ACC112 (cell line): ENCODE measurements around the gene POC1A.
"Not testable (repeated sequence)": the region's sequence is repeated elsewhere in the genome, so short reads cannot be mapped to it uniquely, and the experiment has no call there.

Experiments used
- H2AFZ ChIP-seq: fragments of 200-600 bp; sonication (generic); one replicate; pipeline ENCODE4 v1.6.0; 2017; ENCODE audit warnings: antibody characterized with exemption, low read length; ENCODE audit not compliant: unreplicated experiment
- H3K27ac ChIP-seq: fragments of 200-600 bp; sonication (generic); 2 replicates; pipeline ENCODE4 v1.5.1; 2014; ENCODE audit warnings: low read depth, mild to moderate bottlenecking, antibody characterized with exemption, low read length, moderate library complexity
- H3K27me3 ChIP-seq: fragments of 200-600 bp; sonication (generic); 2 replicates; pipeline ENCODE4 v1.6.1; 2014; ENCODE audit warnings: mild to moderate bottlenecking, antibody characterized with exemption, low read length, moderate library complexity, mixed read lengths; ENCODE audit not compliant: insufficient read depth
- H3K36me3 ChIP-seq: fragments of 200-600 bp; sonication (generic); 2 replicates; pipeline ENCODE4 v1.6.1; 2016; ENCODE audit warnings: mild to moderate bottlenecking, antibody characterized with exemption, low read length, moderate library complexity, mixed read lengths; ENCODE audit not compliant: insufficient read depth
- H3K4me1 ChIP-seq: fragments of 200-600 bp; sonication (generic); one replicate; pipeline ENCODE4 v1.6.1; 2016; ENCODE audit warnings: low read length, mixed read lengths; ENCODE audit not compliant: insufficient read depth, unreplicated experiment, control insufficient read depth
- H3K4me3 ChIP-seq: fragments of 200-600 bp; sonication (generic); 2 replicates; pipeline ENCODE4 v1.5.1; 2014; ENCODE audit warnings: mild to moderate bottlenecking, low read depth, low read length
- H3K79me2 ChIP-seq: fragments of 200-600 bp; sonication (generic); one replicate; pipeline ENCODE4 v1.6.0; 2016; ENCODE audit warnings: low read length; ENCODE audit not compliant: control insufficient read depth, unreplicated experiment, insufficient read depth

POC1A gene

GRCh38 chr3:52183786-52184445 lies 29.7 kb upstream of the POC1A start:
- Histone ChIP-seq H3K4me3 (no peak overlapping the region), H3K27ac (no peak overlapping the region), H3K4me1 (peaks cover 5% of the 10 kb centered on the region), H3K27me3 (no peaks in the 10 kb centered on the region), H3K36me3 (no peaks in the 10 kb centered on the region), H3K79me2 (no peaks in the 10 kb centered on the region), H2AFZ (no peak overlapping the region)

DNA sequence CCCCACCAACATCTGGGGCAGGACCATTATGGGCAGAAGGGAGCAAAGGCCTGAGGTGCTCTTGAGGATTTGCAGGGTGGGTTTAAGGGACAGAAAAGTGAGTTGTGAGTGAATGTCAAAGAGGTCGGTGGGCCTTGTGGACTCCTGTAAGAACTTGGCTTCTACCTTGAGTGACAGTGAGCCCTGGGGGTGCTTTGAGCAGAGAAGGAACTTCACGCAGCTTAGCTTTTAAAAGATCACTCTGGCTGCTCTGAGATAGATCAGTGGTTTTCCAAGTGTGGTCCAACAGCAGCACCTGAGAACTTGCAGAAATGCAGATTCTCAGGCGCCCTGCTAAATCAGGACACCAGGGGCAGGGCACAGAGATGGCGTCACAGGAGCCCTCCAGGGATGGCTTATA lies 28.5 kb upstream of the POC1A start:
- Histone ChIP-seq H3K36me3 (no peaks in the 10 kb centered on the region), H3K4me3 (no peak overlapping the region), H2AFZ (no peak overlapping the region), H3K79me2 (no peaks in the 10 kb centered on the region), H3K4me1 (peaks cover 5% of the 10 kb centered on the region), H3K27me3 (no peaks in the 10 kb centered on the region), H3K27ac (no peak overlapping the region)

- Histone ChIP-seq H3K36me3 (no peaks in the 10 kb centered on the region), H3K27ac (no peak overlapping the region), H3K79me2 (no peaks in the 10 kb centered on the region), H3K4me3 (no peak overlapping the region), H3K4me1 (peaks cover 5% of the 10 kb centered on the region), H2AFZ (no peak overlapping the region), H3K27me3 (no peaks in the 10 kb centered on the region)
Measured at GRCh38 chr3:52182196-52182595, 28.0 kb upstream of the POC1A start.

DNA sequence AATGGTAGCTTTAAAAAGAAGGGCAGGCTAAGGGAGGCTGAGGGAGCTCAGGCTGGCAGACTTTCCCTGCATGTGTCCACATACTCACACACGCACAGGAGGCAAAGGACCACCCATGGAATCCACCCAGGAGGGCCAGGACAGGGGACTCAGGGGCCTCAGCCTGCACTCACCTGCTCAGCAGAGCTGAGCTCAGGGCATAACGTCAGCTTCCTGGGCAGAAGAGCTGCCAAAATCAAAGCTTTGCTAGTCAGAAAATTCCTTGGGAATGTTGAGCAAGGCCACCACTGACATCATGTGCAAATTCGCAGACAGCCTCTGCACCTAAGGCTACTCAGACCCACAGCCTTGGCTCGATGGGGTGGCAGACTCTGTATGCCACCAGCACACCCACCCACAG lies 27.3 kb upstream of the POC1A start:
- Histone ChIP-seq H3K27ac (no peak overlapping the region), H2AFZ (no peak overlapping the region), H3K4me1 (peaks cover 5% of the 10 kb centered on the region), H3K4me3 (no peak overlapping the region), H3K79me2 (no peaks in the 10 kb centered on the region), H3K36me3 (no peaks in the 10 kb centered on the region), H3K27me3 (no peaks in the 10 kb centered on the region)

DNA sequence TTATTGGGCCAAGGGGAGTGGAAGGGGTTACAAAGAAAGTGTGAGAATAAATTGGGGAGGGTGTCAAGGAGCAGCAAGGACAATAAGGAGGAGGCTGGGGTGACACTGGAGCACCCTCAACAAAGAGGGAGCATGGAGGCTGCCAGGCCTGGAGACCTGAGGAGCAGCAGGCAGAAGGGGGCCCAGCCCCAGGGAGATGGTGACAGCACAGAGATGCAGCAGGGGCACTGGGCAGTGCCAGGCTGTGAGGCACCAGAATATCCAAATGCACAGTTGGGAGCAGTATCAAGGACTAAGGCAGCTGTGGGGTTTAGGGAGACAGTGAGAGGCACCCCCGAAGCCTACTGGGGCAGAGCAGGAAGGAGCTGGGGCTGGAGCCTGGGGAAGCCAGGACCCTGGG lies 24.3 kb upstream of the POC1A start:
- Histone ChIP-seq H3K79me2 (no peaks in the 10 kb centered on the region), H3K27me3 (no peaks in the 10 kb centered on the region), H2AFZ (no peak overlapping the region), H3K4me1 (peaks cover 15% of the 10 kb centered on the region), H3K36me3 (no peaks in the 10 kb centered on the region), H3K4me3 (no peak overlapping the region), H3K27ac (no peak overlapping the region)

GRCh38 chr3:52178126-52178525 lies 23.9 kb upstream of the POC1A start:
- H3K36me3 ChIP-seq, H3K4me3 ChIP-seq, H3K27ac ChIP-seq, H3K27me3 ChIP-seq, H2AFZ ChIP-seq, H3K79me2 ChIP-seq: not testable (repeated sequence)
- peaks cover 15% of the 10 kb centered on the region for H3K4me1 ChIP-seq

- Histone ChIP-seq H3K4me1 (peaks cover 15% of the 10 kb centered on the region), H3K27ac (no peak overlapping the region), H3K4me3 (no peak overlapping the region)
Measured at GRCh38 chr3:52177701-52178042, 23.4 kb upstream of the POC1A start.

DNA sequence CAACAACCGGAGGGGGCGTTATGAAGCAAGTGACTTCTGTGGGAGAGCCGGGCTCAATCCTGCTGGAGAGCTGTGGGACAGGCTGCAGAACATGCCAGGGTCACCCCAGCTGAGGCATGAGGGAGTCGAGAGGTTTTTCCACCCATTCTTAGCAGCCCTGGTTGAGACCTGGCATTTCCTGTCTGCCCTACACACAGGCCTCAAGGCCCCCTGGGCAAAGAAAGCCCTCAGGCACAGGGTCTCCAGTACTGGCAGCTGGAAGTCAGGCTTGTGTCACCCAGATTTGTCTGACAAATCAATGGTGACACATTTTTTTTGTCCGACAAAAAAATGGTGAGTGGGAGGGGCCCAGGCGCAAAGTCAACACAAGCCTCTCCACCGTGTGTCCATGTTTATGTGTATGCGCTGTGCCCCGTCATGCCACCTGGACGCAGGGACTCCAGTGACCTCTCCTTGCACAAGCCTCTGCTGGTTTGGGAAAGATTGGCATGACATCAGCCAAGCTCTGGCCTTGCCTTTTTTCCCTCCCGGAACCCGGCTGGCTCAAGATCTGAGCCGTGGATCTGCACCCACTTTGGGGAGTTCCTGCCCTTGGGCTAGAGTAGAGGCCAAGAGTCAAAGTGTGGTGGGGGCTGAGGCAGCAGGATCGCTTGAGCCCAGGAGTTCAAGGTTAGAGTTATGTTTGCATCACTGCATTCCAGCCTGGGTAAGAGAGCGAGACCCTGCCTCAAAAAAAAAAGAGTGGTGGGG lies 22.9 kb upstream of the POC1A start:
- H3K27me3 ChIP-seq: no peaks in the 10 kb centered on the region
- H3K27ac ChIP-seq: no peak overlapping the region
- peaks cover 16% of the 10 kb centered on the region for H3K4me1 ChIP-seq
- H2AFZ ChIP-seq: no peak overlapping the region
- H3K4me3 ChIP-seq: no peak overlapping the region
- H3K36me3 ChIP-seq: no peaks in the 10 kb centered on the region
- H3K79me2 ChIP-seq: no peaks in the 10 kb centered on the region

More at GRCh38 chr3:52177701-52178042, 23.4 kb upstream of the POC1A start:
- Histone ChIP-seq H3K36me3 (no peaks in the 10 kb centered on the region), H3K79me2 (no peaks in the 10 kb centered on the region), H2AFZ (no peak overlapping the region), H3K27me3 (no peaks in the 10 kb centered on the region)

DNA sequence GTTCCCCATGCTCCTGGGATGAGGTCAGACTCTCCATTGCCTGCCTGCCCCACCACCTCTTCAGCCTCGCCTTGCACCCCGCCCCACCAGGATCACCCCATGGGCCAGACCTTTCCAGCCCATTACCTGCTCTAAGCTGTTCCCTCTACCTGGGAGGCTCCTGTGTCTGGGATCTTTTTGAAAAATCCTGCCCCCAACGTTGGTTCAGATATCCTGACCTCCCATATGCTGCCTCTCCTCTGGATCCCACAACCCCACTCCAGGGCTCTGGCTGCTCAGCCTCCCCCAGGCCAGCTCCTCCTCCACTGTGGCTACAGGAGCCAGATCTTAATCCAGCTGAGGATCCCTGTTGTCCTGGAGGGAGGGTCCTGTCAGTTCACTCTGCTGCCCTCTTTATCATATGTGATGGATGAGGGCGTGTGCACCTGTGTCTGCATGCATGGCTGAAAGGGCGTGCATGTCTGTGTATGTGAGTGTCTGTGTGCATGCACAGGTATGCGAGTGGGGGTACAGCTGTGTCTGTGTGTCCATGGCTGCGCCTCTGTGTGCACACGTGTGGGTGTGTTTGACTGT lies 22.0 kb upstream of the POC1A start:
- no peak overlapping the region for H3K4me3 ChIP-seq
- H3K27ac ChIP-seq: no peak overlapping the region
- H3K79me2 ChIP-seq: no peaks in the 10 kb centered on the region
- H3K36me3 ChIP-seq: no peaks in the 10 kb centered on the region
- peaks cover 18% of the 10 kb centered on the region for H3K4me1 ChIP-seq
- no peak overlapping the region for H2AFZ ChIP-seq
- no peaks in the 10 kb centered on the region for H3K27me3 ChIP-seq

DNA sequence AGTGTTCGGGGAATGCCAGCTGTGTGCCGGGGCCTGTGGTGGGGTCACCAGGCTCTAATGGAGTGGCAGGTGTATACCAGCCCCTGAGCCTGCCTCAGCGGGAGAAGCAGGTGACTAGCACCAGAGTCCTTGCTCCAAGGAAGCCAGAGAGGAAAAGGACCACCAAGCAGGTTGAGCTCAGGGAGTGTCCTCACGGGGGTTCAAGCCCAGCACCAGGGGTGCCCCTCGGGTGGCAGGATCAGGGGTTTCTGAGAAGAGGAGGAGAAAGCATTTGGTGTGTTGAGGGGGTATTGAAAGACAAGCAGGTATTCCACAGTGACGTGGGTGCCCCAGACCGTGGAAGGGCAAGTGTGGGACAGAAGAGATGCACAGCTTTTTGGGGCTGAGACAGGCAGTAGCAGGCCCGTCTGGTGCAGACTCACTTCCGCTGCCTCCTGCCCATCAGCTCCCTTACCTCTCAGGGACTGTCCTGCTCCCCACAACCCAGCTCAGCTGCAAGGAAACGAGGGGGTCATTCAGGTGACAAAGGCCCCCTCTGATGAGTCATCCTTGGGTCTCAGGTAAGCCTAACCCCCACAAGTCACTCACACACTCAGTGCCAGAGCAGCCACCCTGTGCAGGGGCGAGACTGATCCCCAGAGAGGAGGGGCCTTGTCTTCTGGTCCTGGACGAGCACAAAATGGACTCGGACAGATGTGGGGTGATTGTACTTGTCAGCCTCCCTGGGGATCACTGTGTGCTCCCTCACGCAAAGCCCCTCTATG lies 21.4 kb upstream of the POC1A start:
- Histone ChIP-seq H3K4me1 (peaks cover 20% of the 10 kb centered on the region), H3K4me3 (no peak overlapping the region), H3K36me3 (no peaks in the 10 kb centered on the region), H3K27me3 (no peaks in the 10 kb centered on the region), H3K79me2 (no peaks in the 10 kb centered on the region), H3K27ac (no peak overlapping the region), H2AFZ (no peak overlapping the region)
